Ascending aorta (tissue), 2 donors: ENCODE data around the gene FHOD1. TPM values are rescaled to one million over a fixed set of nuclear protein-coding genes. Genes with fewer than 3 reads are reported as not detected.
A peak's percentile ranks its signal among the peaks of the same experiment; 100 is the strongest.

ENCODE experiments used
- DNase-seq, 2 donors: peaks; one replicate each; pipeline ENCODE4 v3.0.0-alpha.2; 2019; ENCODE audit warnings: low spot score in 2 of 2
- H3K27ac ChIP-seq, 2 donors: fragments of 200-600 bp; sonication (generic); one replicate each; pipeline ENCODE4 v1.5.1; 2016 to 2017; ENCODE audit warnings: mild to moderate bottlenecking in 1 of 2
- H3K27me3 ChIP-seq: fragments of 200-600 bp; sonication (generic); one replicate; pipeline ENCODE4 v1.5.1; 2017
- H3K36me3 ChIP-seq, 2 donors: fragments of 200-600 bp; sonication (generic); one replicate each; pipeline ENCODE4 v1.5.1; 2016
- H3K4me1 ChIP-seq, 2 donors: fragments of 200-600 bp; sonication (generic); one replicate each; pipeline ENCODE4 v1.5.1; 2016 to 2017; ENCODE audit warnings: mild to moderate bottlenecking in 1 of 2
- H3K4me3 ChIP-seq, 2 donors: fragments of 200-600 bp; sonication (generic); one replicate each; pipeline ENCODE4 v1.5.1; 2016 to 2017; ENCODE audit warnings: mild to moderate bottlenecking in 1 of 2
- H3K9me3 ChIP-seq, 2 donors: fragments of 200-600 bp; sonication (generic); one replicate each; pipeline ENCODE4 v1.5.1; 2016
- CTCF ChIP-seq, 3 experiments: fragments of 200-600 bp in 2 of 3; fragments of 450-650 bp in 1 of 3; sonication (generic) in 2 of 3; IDR thresholded peaks; one replicate each; pipeline ENCODE4 v1.5.1; 2016 to 2019; ENCODE audit warnings: antibody characterized with exemption in 3 of 3, mild to moderate bottlenecking in 1 of 3, moderate library complexity in 1 of 3
- intact Hi-C: fragments of 100-400 bp; cut with DNase I; formaldehyde crosslinking; loops from one replicate; pipeline ENCODE4 v1.15.1; 2023
- total RNA-seq: library from RNA; depleted of rRNA; stranded (reverse); fragments of >200 nt; gene quantifications from one replicate; pipeline ENCODE4 v1.1.0, GENCODE V29; 2016

FHOD1 gene
- total RNA-seq, 1 donor from 2014 or later = 20.2 TPM

GRCh38 chr16:67226804-67227566 lies 20.3 kb downstream of the FHOD1 start, which contains the start of gene TMEM208:
Gene TMEM208, plus strand, starts transcription at chr16:67227130. Its CDS starts 89 bp downstream, at chr16:67227219.
- intact Hi-C loops = loop anchor here (1.0 to 2.0 kb wide), 2 partner anchors 20 to 34 kb away; partner anchors contain the start of genes E2F4 and FHOD1
- Histone ChIP-seq H3K9me3 (no peaks in the 10 kb centered on the region), H3K4me1 (peaks cover 6 to 15% of the 10 kb centered on the region in 2 donors), H3K27ac (peak within 1 kb of the TSS; percentile 80 to 88), H3K4me3 (peak within 1 kb of the TSS; percentile 87 to 96), H3K36me3 (peaks cover 38 to 44% of the 10 kb centered on the region in 2 donors), H3K27me3 (no peaks in the 10 kb centered on the region)
- TF ChIP-seq CTCF (IDR thresholded peaks at IDR 0.05) = peak in 1 of 3 experiments; percentile 23
- peak; percentile 95 to 99 for DNase-seq

GRCh38 chr16:67226295-67226803 lies 20.9 kb downstream of the FHOD1 start:
- peak overlapping the region; percentile 87 to 96 for H3K4me3 ChIP-seq
- intact Hi-C loops = loop anchor here (2.0 kb wide), 1 partner anchor 34 kb away; the partner anchor contains the start of gene E2F4
- peak overlapping the region; percentile 80 to 88 for H3K27ac ChIP-seq
- H3K4me1 ChIP-seq = peaks cover 6 to 15% of the 10 kb centered on the region in 2 donors
- no peak for DNase-seq
- no peaks in the 10 kb centered on the region for H3K27me3 ChIP-seq
- H3K9me3 ChIP-seq = no peaks in the 10 kb centered on the region
- TF ChIP-seq CTCF (IDR thresholded peaks at IDR 0.05) = no peak
- H3K36me3 ChIP-seq = peaks cover 32 to 38% of the 10 kb centered on the region in 2 donors

GRCh38 chr16:67223992-67224391 lies 23.3 kb downstream of the FHOD1 start:
- no peak overlapping the region for H3K27ac ChIP-seq
- intact Hi-C loops = no loop called here
- no peaks in the 10 kb centered on the region for H3K9me3 ChIP-seq
- no peak for DNase-seq
- TF ChIP-seq CTCF (IDR thresholded peaks at IDR 0.05) = no peak
- no peaks in the 10 kb centered on the region for H3K27me3 ChIP-seq
- H3K36me3 ChIP-seq = peaks cover 8 to 14% of the 10 kb centered on the region in 2 donors
- peaks cover 6 to 15% of the 10 kb centered on the region in 2 donors for H3K4me1 ChIP-seq
- H3K4me3 ChIP-seq = no peak overlapping the region

- peak in 1 of 2 donors; percentile 77 for DNase-seq
- Histone ChIP-seq H3K27ac (peak overlapping the region; percentile 14 to 22), H3K36me3 (no peaks in the 10 kb centered on the region)
Measured at GRCh38 chr16:67216612-67217490, 30.4 kb downstream of the FHOD1 start.

More at GRCh38 chr16:67216612-67217490, 30.4 kb downstream of the FHOD1 start:
- no peak for TF ChIP-seq CTCF (IDR thresholded peaks at IDR 0.05)
- Histone ChIP-seq H3K4me3 (no peak overlapping the region), H3K27me3 (no peaks in the 10 kb centered on the region), H3K4me1 (no peaks in the 10 kb centered on the region), H3K9me3 (no peaks in the 10 kb centered on the region)
- intact Hi-C loops = no loop called here
